NCI-H1105 treated with DMSO at 0.1 percent for 48 hours (cell line): ENCODE data around the gene CFB.
"Not testable (repeated sequence)": the region's sequence is repeated elsewhere in the genome, so short reads cannot be mapped to it uniquely, and the experiment has no call there.

Source experiments
- DNase-seq: peaks from one replicate; lab custom pipeline; 2025; lab: John Stamatoyannopoulos, UW

CFB gene

GRCh38 chr6:31911826-31912585 lies 33.9 kb upstream of the CFB start:
- no peak for DNase-seq

DNA sequence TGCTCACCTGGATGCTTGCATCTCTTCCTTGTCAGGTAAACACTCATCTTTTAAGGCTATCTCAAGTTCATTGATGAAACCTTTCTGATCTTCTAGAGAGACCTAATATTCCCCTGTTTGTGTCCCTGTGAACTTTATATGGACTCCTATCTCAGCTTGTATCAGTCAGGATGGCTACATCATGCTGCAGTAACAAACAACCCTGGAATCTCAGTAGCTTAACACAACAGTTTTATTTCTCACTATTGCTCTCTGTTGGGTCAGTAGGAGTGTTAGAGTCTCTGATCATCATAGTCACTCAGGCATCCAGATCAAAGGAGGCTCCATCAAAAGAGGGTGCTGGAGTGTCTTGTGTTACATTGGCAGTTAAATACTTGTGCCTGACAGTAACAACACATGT lies 30.5 kb upstream of the CFB start:
- no peak for DNase-seq

DNA sequence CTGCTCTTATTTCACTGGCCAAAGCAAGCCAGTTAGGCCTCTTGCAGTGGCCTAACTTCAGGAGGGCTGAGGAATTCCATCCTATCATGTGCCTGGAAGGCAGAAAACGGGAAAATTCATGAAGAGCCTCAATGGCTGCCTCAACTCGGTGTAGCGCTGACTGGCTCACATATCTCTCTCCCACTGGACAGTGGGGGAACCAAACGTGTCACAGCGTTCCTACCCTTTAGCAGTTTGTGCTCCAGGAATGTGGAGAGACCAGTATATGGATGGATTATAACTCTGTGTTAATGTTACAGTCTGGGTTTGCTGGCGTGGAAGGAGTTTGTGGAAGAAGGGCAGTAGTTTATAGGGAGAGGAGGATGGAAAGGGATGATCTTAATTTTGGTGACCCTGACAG lies 30.1 kb upstream of the CFB start:
- DNase-seq: no peak

GRCh38 chr6:31918069-31918720 lies 27.7 kb upstream of the CFB start:
- no peak for DNase-seq

GRCh38 chr6:31919624-31920303 lies 26.1 kb upstream of the CFB start:
- DNase-seq: no peak

- no peak for DNase-seq
Observed at GRCh38 chr6:31920811-31921210, 25.1 kb upstream of the CFB start.

GRCh38 chr6:31922942-31923341 lies 23.0 kb upstream of the CFB start:
- DNase-seq: peak; percentile 41

GRCh38 chr6:31927242-31927862 lies 18.5 kb upstream of the CFB start, which contains the start of gene C2:
Gene C2, plus strand, starts transcription at chr6:31927717. Its CDS starts 36 bp downstream, at chr6:31927753.
- no peak for DNase-seq

- DNase-seq: no peak
Observed at GRCh38 chr6:31927863-31928671, 17.8 kb upstream of the CFB start.

DNA sequence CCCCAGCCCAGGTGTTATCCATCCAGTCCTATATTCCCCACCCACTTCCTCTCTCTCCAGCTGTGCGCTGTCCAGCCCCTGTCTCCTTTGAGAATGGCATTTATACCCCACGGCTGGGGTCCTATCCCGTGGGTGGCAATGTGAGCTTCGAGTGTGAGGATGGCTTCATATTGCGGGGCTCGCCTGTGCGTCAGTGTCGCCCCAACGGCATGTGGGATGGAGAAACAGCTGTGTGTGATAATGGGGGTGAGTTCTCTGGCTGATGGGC lies 17.3 kb upstream of the CFB start:
- DNase-seq: no peak

- no peak for DNase-seq
Observed at GRCh38 chr6:31930962-31931361, 14.9 kb upstream of the CFB start.

- DNase-seq: not testable (repeated sequence)
Observed at GRCh38 chr6:31932137-31932536, 13.8 kb upstream of the CFB start.

GRCh38 chr6:31933537-31933936 lies 12.4 kb upstream of the CFB start:
- DNase-seq: no peak

DNA sequence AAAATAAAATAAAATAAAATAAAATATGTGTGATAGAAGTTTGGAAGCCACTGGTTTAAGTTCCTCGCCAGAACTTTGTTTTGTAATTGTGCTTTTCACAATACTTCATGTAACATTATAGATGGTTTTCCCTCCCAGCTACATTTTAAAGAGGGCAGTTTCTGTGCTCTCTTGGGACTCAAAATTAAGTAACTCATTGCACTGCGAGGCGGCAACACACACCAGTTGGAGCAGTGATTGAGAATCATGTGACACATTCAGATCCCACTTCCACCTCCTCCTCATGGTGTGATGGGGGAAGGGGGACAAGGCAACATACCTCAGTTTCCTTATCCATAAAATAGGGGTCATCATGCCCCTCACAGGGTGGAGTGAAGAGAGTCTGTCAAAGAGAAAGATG lies 10.9 kb upstream of the CFB start:
- no peak for DNase-seq

GRCh38 chr6:31935823-31936222 lies 10.1 kb upstream of the CFB start:
- DNase-seq: no peak

- no peak for DNase-seq
Observed at GRCh38 chr6:31940256-31940664, 5.6 kb upstream of the CFB start.

- no peak for DNase-seq
Observed at GRCh38 chr6:31943742-31944141, 2.2 kb upstream of the CFB start.

DNA sequence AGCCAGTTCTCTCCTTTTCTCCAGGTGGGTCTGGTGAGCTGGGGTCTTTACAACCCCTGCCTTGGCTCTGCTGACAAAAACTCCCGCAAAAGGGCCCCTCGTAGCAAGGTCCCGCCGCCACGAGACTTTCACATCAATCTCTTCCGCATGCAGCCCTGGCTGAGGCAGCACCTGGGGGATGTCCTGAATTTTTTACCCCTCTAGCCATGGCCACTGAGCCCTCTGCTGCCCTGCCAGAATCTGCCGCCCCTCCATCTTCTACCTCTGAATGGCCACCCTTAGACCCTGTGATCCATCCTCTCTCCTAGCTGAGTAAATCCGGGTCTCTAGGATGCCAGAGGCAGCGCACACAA lies 765 bp upstream of the CFB start:
- DNase-seq: no peak

- DNase-seq: no peak
Observed at GRCh38 chr6:31946370-31946885, 533 bp downstream of the CFB start.

GRCh38 chr6:31947070-31947675 lies 1.3 kb downstream of the CFB start:
- DNase-seq: no peak

DNA sequence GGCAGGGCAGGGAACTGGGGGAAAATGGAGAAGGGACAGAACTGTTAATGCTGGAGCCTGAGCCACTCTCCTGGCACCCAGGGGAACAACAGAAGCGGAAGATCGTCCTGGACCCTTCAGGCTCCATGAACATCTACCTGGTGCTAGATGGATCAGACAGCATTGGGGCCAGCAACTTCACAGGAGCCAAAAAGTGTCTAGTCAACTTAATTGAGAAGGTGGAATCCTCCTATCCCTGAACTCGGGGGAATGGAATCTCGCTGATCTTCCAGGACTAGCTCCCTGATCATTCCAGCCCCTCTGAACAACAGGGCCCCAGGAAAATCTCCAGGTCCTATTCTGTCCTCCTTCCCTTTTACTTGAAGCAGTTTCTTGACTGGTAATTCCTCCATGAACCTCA lies 2.0 kb downstream of the CFB start:
- no peak for DNase-seq

GRCh38 chr6:31948306-31948705 lies 2.4 kb downstream of the CFB start:
- DNase-seq: no peak
